Thymus (tissue), 11 donors: ENCODE data around the gene GPBAR1. TPM values are rescaled to one million over a fixed set of nuclear protein-coding genes. Genes with fewer than 3 reads are reported as not detected.

Experiments used
- DNase-seq, 9 donors: peaks; one replicate each; pipeline ENCODE4 v3.0.0-alpha.2; 2013; ENCODE audit warnings: low spot score in 9 of 9, low read depth in 6 of 9, missing footprints in 1 of 9
- H3K27ac ChIP-seq, 2 donors: one replicate each; pipeline ENCODE4 v1.5.1; 2013; ENCODE audit warnings: control low read depth in 1 of 2, low read depth in 1 of 2, low read length in 1 of 2, mild to moderate bottlenecking in 1 of 2, moderate library complexity in 1 of 2
- H3K27me3 ChIP-seq, 2 donors: one replicate each; pipeline ENCODE4 v1.5.1; 2013; ENCODE audit warnings: low read length in 1 of 2; ENCODE audit not compliant: control insufficient read depth in 2 of 2, insufficient read depth in 1 of 2
- H3K36me3 ChIP-seq, 2 donors: one replicate each; pipeline ENCODE4 v1.5.1; 2013; ENCODE audit warnings: low read length in 1 of 2, mild to moderate bottlenecking in 1 of 2, moderate library complexity in 1 of 2; ENCODE audit not compliant: control insufficient read depth in 2 of 2, insufficient read depth in 2 of 2
- H3K4me1 ChIP-seq, 2 donors: one replicate each; pipeline ENCODE4 v1.5.1; 2013; ENCODE audit warnings: low read length in 2 of 2; ENCODE audit not compliant: control insufficient read depth in 2 of 2, insufficient read depth in 2 of 2
- H3K4me3 ChIP-seq, 2 donors: one replicate each; pipeline ENCODE4 v1.5.1; 2013; ENCODE audit warnings: low read length in 2 of 2, control low read depth in 1 of 2, mild to moderate bottlenecking in 1 of 2
- H3K9me3 ChIP-seq, 2 donors: one replicate each; pipeline ENCODE4 v1.5.1; 2013; ENCODE audit warnings: low read length in 1 of 2, mild to moderate bottlenecking in 1 of 2; ENCODE audit not compliant: control insufficient read depth in 2 of 2, insufficient read depth in 1 of 2
- WGBS: extraction: QIAGEN DNeasy Blood & Tissue Kit; methylation state at CpG from one replicate; pipeline ENCODE4 v1.1.7; 2013; 5-methylcytosine and 5-hydroxymethylcytosine counted together
- polyA plus RNA-seq: library from polyadenylated mRNA; stranded (reverse); fragments of 200-250 nt; gene quantifications from one replicate; pipeline ENCODE4 v1.2.3, GENCODE V29; 2013
- total RNA-seq: library from RNA; stranded (reverse); fragments of 120-200 nt; gene quantifications from one replicate; pipeline ENCODE4 v1.2.4, GENCODE V29; 2013
- donor health status: healthy.

Gene GPBAR1
- total and polyA plus RNA-seq, 2 donors = 0.28 to 1.0 TPM

DNA sequence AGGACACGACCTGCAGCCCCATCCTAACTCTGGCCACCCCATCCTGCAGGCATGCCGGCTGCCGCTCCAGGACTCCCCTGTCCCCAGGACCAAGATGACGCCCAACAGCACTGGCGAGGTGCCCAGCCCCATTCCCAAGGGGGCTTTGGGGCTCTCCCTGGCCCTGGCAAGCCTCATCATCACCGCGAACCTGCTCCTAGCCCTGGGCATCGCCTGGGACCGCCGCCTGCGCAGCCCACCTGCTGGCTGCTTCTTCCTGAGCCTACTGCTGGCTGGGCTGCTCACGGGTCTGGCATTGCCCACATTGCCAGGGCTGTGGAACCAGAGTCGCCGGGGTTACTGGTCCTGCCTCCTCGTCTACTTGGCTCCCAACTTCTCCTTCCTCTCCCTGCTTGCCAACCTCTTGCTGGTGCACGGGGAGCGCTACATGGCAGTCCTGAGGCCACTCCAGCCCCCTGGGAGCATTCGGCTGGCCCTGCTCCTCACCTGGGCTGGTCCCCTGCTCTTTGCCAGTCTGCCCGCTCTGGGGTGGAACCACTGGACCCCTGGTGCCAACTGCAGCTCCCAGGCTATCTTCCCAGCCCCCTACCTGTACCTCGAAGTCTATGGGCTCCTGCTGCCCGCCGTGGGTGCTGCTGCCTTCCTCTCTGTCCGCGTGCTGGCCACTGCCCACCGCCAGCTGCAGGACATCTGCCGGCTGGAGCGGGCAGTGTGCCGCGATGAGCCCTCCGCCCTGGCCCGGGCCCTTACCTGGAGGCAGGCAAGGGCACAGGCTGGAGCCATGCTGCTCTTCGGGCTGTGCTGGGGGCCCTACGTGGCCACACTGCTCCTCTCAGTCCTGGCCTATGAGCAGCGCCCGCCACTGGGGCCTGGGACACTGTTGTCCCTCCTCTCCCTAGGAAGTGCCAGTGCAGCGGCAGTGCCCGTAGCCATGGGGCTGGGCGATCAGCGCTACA, 2.1 kb downstream of the GPBAR1 start:
- Histone ChIP-seq H3K27ac (no peak overlapping the region), H3K9me3 (no peaks in the 10 kb centered on the region), H3K4me1 (peaks cover 0 to 4% of the 10 kb centered on the region in 2 donors), H3K4me3 (no peak overlapping the region), H3K27me3 (no peaks in the 10 kb centered on the region), H3K36me3 (peaks cover 44 to 45% of the 10 kb centered on the region in 2 donors)
- WGBS = 97% methylated on average over 39 of the region's 39 CpGs
- no peak for DNase-seq

DNA sequence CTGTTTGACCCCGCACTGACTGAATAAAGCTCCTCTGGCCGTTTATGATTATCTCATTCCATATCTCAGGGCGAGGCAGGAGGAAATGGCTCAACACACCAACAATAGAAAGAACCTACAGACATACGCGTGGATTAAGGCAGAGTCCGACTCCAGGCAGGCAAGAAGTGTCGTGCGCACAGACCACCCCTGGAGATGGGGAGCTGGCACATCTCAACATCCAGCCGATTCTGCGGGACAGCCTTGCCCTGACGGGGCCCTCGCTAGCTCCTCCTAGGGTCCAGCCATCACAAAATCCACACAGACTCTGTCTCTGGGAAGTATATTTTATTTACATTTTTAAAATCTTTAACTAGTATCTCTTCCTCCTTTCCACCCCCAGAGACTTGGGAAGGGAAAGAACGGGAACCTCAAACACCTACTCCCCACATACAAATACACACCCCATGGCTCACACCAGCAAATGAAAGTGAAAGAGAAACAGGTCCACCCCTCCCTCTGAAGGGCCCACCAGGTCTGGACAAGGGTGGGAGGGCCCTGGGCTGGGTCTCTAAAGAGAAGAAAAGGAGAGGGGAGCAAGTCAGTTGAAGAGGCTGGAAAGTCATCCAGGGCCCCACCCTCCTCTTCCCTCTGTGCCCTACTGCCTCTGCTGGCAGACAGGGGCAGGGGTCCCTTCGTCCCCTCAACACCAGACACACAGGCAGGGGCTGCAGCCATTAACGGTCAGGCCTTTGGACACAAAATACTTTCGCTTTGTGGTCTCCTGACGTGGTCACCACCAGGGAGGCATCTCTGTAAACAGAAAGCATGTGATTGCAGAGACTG, 3.2 kb downstream of the GPBAR1 start:
- no peak overlapping the region for H3K4me3 ChIP-seq
- peaks cover 44 to 45% of the 10 kb centered on the region in 2 donors for H3K36me3 ChIP-seq
- no peaks in the 10 kb centered on the region for H3K27me3 ChIP-seq
- no peak overlapping the region for H3K27ac ChIP-seq
- peaks cover under 1 to 6% of the 10 kb centered on the region in 2 donors for H3K4me1 ChIP-seq
- peak in 1 of 9 donors; percentile 15 for DNase-seq
- no peaks in the 10 kb centered on the region for H3K9me3 ChIP-seq
- 91% methylated on average over 17 of the region's 17 CpGs for WGBS

DNA sequence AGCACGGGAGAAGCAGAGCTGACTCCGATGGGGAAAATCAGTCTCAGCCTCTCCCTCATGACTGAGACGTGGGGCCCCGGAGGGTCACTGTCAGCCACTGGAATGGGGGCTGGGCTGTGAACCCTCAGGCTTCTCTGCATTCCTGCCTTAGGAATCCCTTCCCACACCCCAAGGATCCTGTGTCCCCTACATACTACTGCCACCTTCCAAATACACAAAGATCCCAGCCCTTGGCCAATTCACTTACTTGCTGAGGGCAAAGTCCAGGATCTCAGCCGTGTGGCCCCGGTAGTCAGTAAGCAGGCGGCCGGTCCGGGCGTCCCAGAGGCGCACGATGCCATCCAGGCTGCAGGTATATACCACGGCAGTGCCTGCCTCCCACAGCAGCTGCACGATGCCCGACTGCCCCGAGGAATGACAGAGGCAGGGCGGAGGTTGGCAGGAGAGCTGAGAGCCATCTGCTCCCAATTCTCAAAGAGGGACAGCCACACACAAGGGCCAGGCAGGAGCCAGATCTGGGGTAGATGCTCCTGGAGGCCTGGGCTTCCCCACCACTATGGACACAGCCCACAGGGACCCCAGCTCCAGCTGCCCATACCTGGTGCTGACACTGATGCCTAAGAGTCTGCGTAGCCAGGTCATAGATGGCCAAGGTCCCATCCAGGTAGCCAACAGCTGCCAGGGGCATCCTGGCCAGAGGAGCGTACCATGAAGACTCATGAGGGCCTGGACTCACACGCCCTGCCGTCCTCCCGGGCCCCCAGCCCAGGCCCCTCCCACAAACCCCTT, 4.2 kb downstream of the GPBAR1 start:
- H3K4me1 ChIP-seq = peaks cover 5 to 11% of the 10 kb centered on the region in 2 donors
- H3K36me3 ChIP-seq = peaks cover 44 to 45% of the 10 kb centered on the region in 2 donors
- 97% methylated on average over 22 of the region's 22 CpGs for WGBS
- no peak overlapping the region for H3K4me3 ChIP-seq
- no peak overlapping the region for H3K27ac ChIP-seq
- peaks cover 0 to 3% of the 10 kb centered on the region in 2 donors for H3K9me3 ChIP-seq
- no peak for DNase-seq
- H3K27me3 ChIP-seq = no peaks in the 10 kb centered on the region

DNA sequence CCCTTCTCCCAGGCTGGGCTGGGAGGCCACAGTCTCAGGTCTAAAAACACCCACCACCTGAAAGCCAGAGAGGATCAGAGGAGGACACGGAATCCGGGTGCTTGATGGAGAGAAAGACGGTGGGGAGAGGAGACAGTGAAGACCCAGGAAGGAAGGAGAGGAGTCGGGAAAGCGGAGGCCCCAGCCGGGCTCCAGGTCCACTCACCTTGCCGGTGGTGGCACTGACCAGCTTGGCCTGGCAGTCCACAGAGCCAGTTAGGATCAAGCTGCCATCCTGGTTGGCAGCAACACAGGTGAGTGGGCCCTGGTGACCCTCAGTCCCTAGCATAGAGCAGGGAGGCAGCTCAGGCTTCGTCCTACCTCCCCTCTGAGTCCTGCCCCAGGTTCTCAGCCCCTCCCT, 4.8 kb downstream of the GPBAR1 start:
- 96% methylated on average over 8 of the region's 8 CpGs for WGBS
- Histone ChIP-seq H3K9me3 (peaks cover 0 to 7% of the 10 kb centered on the region in 2 donors), H3K4me3 (no peak overlapping the region), H3K27ac (no peak overlapping the region), H3K27me3 (no peaks in the 10 kb centered on the region), H3K4me1 (peaks cover 5 to 11% of the 10 kb centered on the region in 2 donors), H3K36me3 (peaks cover 44 to 45% of the 10 kb centered on the region in 2 donors)
- no peak for DNase-seq

DNA sequence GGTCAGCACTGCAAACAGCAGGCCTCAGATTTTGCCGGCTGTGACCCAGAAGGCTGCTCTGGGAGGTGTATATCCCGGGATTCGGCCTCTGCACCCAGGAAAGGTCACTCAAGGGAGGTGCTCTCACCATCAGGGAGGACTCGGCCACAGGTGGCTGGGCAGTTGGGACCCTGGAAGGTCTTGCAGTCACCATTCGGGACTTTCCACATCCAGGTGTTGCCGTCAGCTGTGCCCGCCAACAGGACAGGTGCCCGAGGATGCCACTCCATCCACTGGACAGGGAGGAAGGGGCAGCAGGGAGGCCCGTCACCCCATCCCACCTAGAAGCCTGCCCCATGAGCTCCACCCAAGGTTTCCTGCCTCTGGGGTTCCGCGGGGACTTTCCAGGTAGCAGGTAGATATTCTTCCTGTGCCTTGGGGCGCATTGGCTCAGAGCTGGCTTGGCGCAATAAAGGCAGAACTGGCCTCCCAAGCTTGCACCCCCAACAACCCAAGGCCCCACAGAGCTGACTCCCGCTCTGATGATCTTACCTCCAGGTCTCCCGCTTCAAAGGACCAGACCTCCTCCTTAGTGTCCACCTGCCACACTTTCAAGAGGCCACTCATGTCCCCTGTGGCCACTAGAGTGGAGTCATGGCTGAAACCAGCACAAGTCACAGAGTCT, 5.6 kb downstream of the GPBAR1 start:
- Histone ChIP-seq H3K4me1 (peaks cover 12 to 19% of the 10 kb centered on the region in 2 donors), H3K9me3 (peaks cover 0 to 7% of the 10 kb centered on the region in 2 donors), H3K36me3 (peaks cover 44 to 45% of the 10 kb centered on the region in 2 donors), H3K27me3 (no peaks in the 10 kb centered on the region), H3K27ac (no peak overlapping the region), H3K4me3 (no peak overlapping the region)
- no peak for DNase-seq
- WGBS = 99% methylated on average over 15 of the region's 15 CpGs

DNA sequence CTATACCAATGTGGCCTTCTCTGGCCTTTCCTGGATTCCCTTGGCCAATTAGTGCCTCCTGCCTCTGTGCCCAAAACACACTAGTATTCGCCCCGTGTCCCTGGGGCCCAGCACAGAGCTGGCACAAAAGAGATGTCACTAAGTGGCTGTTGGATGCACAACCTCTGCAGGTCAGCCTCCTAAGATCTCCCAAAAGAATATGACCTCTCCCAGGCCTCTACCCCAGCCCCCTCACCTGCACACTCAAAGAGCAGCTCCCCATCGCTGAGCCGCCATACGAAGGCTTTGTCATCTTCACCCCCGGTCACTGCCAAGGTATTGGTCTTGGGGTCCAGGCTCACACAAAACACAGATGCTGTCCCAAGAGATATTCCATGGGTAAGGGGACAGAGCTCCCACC, 6.4 kb downstream of the GPBAR1 start:
- H3K4me3 ChIP-seq = no peak overlapping the region
- peaks cover 14 to 25% of the 10 kb centered on the region in 2 donors for H3K4me1 ChIP-seq
- peaks cover 0 to 7% of the 10 kb centered on the region in 2 donors for H3K9me3 ChIP-seq
- H3K36me3 ChIP-seq = peaks cover 47 to 48% of the 10 kb centered on the region in 2 donors
- no peak overlapping the region for H3K27ac ChIP-seq
- 98% methylated on average over 6 of the region's 6 CpGs for WGBS
- no peak for DNase-seq
- no peaks in the 10 kb centered on the region for H3K27me3 ChIP-seq

DNA sequence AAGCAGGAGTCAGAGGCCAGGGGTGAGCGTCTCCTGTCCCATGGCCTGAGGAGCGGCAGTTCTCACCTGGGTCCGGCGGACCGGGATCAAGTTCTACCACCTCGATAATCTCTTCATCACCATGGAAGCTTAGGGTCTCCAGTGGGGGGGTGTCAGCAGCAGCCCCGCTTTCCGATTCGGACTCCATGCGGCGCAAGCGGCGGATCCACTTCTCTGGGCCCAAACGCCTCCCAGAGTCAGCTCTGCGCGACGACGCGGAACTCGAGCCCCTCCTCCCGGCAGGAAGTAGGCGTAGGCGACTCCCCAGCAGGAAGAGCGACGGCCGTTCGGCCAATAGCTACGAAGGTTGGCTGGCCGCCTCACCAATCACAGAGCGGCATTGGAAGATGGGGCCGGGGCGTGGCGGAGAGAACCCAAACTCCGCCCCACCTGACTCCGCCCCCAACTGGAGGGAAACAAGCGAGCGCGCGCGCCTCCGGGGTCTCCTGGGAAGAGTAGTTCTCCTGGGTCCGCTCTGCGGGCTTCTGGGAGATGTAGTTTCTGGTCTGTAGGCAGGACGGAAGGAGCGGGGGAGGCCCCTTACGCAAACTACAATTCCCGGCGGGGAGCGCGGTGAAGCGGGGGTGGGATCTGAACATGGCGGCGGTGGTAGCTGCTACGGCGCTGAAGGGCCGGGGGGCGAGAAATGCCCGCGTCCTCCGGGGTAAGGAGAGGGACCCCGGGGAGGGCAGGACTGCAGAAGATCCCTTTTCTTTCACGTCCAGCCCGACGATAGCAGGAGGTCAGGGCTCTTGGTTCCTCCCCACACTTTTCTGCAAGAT, 9.3 kb downstream of the GPBAR1 start, which contains the start of the genes AAMP and PNKD:
Gene AAMP, minus strand, starts transcription at position 238 of the 821 bp plus-strand sequence. Its CDS starts 51 bp downstream, at position 187.
Gene PNKD, plus strand, starts transcription at position 620 of the 821 bp plus-strand sequence. Its CDS starts 17 bp downstream, at position 637.
- Histone ChIP-seq H3K4me3 (peak within 1 kb of the TSS; percentile 86 to 93), H3K4me1 (peaks cover 14 to 30% of the 10 kb centered on the region in 2 donors), H3K36me3 (peaks cover 43 to 45% of the 10 kb centered on the region in 2 donors), H3K9me3 (peaks cover 0 to 7% of the 10 kb centered on the region in 2 donors), H3K27me3 (no peaks in the 10 kb centered on the region), H3K27ac (peak within 1 kb of the TSS; percentile 64 to 74)
- under 1% methylated on average over 64 of the region's 64 CpGs for WGBS
- peak; percentile 97 to 100 (median 100) for DNase-seq
